Fibroblast of skin of left quadriceps (primary cell): ENCODE data around the gene KCNN3.

ENCODE experiments used
- DNase-seq, 2 experiments: peaks; one replicate each; pipeline ENCODE4 v3.0.0-alpha.2; 2013; ENCODE audit warnings: low read depth in 2 of 2

KCNN3 gene

DNA sequence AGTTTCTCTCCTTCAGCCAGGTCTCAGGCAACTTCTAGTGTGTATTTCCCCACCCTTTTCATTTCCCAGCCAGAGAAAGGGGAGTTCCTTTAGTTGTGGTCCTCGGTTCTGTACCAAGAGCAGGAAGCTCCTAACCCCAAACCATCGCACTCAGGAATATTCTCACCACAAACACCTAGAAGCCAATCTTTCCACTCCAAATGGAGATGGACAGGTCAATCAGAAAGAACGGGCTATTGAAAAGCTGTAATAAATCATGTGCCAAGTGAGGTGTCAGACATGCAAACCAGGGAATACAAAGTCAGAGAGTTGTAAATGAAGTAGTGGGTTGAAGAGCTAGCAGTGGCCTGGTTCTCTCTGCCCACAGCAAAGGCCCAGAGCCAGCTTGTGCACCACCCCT lies 77.2 kb downstream of the KCNN3 start:
- no peak for DNase-seq

DNA sequence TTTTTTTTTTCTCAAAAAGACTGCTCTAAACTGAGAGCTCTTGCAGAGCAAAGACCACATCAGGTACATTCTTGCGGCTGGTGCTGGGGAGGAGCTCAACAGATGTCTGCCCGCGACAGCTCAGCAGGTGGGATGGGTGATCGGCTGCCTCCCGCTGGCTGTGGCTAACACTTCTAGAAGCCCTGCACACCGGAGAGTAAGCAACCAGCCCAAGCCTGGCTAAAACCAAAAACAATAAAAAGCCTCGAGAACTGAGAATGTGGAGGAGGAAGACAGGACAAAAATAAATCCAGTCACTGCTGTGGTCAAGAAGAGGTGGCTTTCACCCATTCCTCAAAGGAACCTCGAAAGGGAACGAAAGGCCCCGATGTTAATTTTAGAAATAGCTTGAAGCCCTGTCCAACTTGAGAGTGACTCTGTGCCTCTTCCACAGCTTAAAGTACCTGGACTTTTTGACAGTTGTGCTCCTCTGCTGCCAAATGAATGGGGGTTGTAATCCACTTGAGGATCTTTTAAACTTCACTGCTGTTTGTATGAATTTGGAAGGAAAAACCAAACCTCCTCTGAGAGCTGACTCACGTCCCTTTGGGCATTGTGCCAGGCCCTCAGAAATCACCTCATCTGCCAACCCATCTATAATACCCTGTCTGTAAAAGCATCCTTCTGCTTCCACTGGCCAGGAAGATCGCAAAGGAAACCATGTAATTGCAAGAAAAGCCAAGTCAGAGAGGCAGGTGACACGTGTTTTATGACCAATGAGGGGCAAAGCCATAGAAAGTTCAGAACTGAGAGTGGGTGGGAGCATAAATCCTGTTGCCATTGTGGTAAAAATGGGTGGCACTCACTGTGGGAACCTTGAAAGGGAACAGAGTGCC lies 78.6 kb downstream of the KCNN3 start:
- no peak for DNase-seq

DNA sequence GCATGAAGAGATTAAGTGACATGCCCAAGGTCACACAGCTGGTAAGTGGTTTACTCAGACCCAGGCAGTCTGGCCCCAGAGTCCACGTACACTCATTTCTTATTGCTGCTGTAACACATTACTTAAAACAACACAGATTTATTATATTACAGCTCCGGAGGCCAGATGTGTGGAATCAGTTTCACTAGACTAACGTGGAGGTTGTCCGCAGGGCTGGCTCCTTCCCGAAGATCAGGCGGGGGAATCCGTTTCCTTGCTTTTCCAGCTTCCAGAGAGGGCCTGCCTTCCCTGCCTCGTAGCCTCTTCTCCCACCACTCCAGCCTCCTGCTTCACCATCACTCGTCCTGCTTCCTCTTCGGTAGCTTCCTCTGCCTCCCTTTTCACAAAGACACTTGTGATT lies 81.2 kb downstream of the KCNN3 start:
- no peak for DNase-seq

- DNase-seq: no peak
These were observed 81.8 kb downstream of the KCNN3 start for GRCh38 chr1:154788110-154788870.

GRCh38 chr1:154786804-154787570 lies 83.1 kb downstream of the KCNN3 start:
- no peak for DNase-seq

DNA sequence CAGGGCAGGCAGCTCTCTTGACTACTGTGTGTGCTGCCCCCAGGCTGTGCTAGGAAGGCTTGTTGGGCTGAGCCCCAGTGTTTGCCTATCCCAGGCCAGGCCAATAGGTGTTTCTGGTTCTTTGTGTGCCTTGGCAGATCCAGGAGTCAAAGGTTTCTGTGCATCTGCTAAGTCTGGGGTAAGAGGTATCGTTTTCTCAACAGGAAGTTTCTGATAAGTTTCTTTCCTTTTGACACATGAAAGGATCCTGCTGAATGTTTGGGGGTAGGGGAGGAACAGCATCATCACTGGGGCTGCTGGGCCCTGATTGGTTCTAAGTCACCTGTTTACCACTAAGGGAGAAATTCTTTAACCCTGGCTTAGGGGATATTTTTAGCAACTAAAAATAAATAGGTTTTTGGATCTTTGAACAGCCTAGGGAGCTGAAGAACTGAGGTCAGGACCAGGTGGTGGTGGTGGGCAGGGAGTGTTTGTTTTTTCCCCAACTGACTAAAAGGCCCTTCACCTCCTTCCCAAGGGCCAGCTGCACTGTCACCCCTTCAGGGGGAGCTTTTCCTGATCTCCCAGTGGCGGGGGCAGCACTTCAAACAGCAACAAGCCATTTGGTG lies 85.1 kb downstream of the KCNN3 start:
- no peak for DNase-seq

DNA sequence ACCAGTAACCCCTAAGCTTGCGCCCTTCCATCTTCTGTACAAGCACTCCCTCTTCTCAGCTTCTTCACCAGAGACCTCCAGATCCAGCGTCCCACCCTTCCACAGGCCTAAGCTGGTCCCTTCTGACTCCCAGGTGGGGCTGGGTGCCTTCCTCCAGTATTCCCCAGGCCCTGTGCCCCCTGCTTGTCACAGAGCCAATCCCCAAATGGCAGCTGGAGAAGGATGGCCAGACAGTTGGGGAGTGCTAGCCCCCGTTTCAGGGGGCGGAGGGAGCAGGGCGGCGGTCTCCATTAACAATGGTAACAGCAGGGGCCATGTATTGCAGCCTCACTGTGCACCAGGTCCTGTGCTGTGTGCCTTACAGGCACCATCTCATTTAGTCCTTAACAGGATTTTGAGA lies 85.7 kb downstream of the KCNN3 start:
- no peak for DNase-seq

DNA sequence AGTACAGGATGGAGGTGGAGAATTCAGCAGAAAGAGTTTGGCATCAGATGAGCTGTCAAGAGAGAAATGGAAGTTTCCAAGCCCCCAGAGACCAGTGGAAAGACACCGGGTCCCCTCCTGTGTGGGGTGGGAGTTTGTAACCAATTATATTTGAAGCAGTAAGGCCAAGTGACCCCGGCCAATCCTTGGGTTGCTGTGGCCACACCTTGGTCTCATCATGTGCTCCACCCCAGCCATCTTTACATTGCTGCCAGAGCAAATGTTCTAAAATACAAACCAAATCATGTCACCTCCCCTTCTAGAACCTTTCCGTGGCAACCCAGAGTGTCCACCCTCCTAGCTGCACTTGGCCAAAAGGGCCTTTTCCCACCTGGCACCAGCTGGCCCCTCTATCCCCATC lies 86.1 kb downstream of the KCNN3 start:
- DNase-seq: no peak

- no peak for DNase-seq
These were observed 89.5 kb downstream of the KCNN3 start for GRCh38 chr1:154780541-154780940.

DNA sequence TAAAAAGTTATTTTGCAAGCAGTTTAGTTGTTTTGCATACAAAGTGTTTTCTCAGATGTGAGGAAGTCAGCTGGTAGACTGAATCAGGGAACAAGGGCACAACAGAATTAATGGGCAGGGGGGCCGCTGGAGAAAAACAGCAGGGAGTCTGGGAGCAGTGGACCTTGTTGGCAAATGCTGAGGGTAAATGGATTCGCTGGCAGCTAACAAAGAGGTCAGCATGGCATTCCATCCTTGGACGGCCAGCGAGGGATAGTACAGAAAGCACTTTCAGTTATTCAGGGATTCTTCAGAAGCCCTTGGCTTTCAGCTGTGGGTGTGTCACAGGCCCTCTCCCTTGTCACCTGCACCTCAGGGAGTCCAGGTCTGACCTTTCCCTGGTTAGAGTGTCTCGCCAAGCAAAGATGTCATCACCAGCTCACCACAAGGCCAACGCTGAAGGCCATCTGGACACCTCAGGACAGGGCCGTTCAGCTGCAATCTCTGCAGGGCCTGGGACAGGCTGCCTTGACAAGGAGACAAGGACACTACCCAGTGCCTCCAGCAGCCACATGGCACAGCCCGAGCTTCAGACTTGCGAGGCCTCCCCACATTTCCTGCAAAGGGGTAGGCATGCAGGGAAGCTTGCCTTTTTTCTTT lies 90.4 kb downstream of the KCNN3 start:
- DNase-seq: no peak

- DNase-seq: no peak
These were observed 91.1 kb downstream of the KCNN3 start for GRCh38 chr1:154778944-154779343.

DNA sequence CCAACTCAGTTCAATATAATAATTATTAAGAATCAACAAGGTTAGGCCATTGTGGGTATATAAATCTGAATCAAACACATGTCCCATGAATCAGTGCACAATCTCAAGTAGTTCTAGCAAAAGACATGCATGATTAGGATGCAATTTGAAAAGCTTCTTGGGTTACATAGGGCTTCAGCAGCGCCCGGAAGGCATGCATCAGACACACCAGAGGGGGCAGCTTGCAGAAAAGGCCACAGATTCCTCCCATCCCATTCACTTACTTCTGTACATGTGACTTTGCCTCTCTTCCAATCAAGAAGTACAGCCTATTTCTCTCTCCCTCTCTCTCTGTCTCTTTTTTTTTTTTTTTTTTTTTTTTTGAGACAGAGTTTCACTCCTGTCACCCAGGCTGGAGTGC lies 91.8 kb downstream of the KCNN3 start:
- DNase-seq: no peak

DNA sequence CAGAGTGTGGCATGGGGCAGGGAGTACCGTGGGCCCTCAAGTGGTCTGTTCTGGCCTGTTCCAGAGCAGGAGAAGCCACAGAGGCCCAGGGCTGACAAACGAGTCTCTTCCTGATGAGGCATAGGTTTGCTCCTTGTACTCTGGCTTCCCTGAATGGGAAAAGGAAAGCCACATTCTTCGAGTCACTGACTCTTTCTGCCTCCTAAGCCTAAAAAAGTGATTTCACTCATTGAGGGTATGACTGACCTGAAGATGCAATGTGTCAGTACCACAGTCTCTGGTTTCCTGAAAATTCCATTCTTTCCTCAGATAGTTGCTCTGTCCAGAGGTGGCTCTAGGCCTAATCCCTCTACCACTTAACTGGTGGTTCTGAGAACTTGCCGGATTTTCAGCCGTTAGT lies 92.3 kb downstream of the KCNN3 start:
- no peak for DNase-seq

- no peak for DNase-seq
These were observed 92.9 kb downstream of the KCNN3 start for GRCh38 chr1:154777154-154777553.

DNA sequence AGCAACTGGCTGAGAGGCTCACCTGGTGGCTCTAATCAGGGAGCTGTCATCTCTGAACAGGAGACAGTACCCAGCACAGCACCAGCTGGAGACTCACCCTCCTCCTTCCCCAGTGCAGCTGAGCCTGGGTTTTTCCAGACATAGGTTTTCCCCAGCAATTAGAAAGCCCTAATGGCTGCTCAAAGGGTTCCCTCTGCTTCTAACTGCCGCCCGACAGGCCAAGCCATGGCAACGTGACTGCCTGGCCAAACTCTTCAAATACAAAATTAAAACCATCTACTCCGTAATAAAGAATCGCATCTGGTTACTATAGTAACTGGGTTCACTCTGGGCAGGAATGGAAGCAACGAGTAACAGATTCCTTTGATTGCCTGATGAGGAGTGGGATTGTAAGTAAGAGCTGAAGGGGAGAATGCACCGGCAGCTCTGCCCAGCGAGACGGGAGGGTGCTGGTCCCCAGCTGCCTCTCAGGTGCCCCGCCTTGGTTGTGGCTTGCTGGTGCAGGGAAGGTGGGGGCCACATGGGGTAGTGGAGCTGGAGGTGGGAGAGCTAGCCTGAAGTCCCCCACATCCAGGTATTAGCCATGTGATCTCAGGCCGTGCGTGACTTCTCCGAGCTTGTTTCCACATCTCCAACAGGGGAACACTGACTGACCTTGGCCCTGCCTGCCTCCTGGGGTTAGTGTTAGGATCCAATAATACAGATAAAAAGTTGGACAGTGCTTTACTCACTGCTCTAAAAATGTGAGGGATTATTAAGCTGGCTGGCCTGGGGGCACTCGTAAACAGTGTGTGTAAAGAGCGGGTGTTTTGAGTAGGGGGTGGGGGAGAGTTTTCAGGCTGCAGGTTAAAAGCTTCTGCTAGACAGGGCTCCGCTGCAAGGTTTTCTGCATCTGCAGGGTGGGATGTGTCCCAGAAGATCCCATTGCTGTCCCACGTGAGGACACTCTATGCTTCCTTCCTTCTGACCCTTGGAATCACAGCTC lies 94.2 kb downstream of the KCNN3 start:
- DNase-seq: no peak

DNA sequence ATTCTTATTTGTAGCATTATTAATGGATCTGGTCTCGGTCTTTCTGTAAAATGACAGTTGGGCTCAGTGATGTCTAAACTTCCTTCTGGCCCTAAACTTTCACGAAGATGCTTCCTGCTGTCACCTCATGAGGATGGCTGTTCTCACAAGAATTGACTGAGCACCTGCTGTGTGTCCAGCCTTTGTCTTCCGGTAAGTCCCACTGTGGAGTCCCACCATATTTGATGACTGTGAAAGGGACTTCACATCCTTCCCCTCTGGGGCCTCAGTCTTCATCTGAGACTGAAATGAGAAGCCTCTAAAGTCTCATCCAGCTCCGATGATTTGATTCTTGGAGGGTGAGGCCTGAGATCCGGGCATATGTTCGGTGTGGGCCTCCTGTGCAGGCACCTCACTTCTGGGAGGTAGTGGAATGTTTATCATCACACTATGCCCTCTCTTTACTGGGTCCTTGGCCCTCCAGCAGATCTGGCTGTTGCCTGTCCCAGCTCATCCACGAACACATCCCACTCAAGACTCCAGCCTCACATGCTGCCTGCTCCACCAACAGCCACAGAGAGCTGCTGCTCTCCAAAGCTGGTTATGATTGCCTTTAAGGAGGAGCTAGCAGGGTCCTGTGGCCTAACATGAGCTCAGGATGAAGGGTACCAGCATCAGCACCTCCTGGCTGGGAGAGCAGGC lies 95.8 kb downstream of the KCNN3 start:
- no peak for DNase-seq

DNA sequence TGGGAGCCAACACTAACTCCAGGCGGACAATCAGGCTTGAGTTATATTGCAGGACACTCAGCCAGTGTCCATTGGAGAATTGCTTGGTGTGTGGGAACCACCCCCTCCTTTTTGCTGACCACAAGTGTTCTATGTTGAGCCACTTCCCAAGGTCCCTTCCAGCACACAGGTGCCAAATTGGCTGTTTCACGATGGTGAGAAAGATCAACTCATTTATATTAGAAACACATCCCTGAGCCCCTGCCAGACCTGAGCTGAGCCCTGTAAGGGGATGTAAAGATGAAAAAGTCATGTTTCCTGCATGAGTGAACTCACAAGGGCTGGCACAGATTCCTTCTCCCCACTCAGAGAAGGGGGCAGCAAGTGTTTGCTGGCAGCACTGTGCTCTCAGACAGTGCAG lies 96.5 kb downstream of the KCNN3 start:
- no peak for DNase-seq

GRCh38 chr1:154772606-154773506 lies 97.2 kb downstream of the KCNN3 start:
- DNase-seq: no peak

GRCh38 chr1:154772056-154772455 lies 98.0 kb downstream of the KCNN3 start:
- DNase-seq: no peak
